HG03139 (cell line): Measurements from ENCODE around the gene CLUH.

Source experiments
- ATAC-seq: cut with Tn5 transposase; IDR thresholded peaks from one replicate; pipeline ENCODE4 v1.9.1; 2021; ENCODE audit not compliant: unreplicated experiment

Gene CLUH

DNA sequence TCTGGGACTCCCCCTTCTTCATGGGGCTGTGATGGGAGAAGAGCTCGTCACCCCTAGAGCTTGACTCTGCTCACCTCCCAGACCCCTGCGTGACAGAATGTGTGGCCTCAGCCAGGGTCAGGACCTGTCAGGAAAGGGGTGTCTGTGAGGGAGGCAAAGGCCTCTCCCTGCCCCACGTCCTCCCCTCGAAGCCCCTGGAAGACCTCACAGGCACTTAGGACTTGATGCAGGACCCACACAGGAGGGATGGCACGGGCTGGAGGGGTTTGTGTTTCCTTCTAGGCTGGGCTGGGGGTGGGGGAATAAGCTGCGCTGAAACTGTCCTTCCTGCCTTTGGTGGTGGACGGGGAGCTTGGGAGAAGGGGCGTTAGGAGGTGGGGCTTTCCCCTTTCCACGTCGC is 11.0 kb upstream of the CLUH start:
- no peak for ATAC-seq

DNA sequence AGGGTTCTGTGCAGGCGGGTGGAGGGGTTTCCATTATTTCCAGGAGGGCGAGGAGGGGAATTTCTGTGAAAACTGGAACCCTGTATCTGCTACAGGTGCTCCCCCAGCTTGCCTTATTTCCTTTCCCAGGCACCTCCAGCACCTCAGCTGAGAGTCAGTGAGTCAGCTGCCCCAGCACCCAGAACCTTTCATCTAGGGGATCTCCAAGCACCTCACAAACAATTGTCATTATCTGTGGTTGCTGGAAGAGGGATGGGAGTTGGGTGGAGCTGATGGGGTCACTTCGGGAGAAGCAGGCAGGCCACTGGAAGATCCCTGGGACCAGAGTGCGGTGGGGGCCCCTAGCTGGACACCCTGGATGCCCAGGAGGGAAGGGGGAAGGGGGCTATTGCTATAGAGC is 10.0 kb upstream of the CLUH start:
- no peak for ATAC-seq

DNA sequence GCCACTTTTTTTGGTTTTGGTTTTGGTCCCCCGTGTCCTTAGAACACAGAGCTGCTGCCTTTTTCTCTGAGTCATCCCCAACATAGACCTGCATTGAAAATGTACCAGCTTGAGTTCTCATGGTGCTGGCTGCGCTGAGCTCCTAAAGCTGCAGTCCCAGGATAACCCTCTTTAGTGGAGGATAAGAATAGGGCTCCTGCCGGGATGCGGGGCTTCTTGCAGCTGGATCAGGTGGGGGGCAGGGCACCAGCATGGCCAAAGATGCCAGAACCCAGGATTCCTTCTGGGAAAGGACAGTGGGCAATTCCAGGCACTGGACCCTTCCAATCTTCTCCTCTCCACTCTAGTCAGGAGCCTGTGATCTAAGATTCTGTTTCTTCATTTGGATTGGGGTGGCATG is 8.3 kb upstream of the CLUH start:
- ATAC-seq, result no peak

DNA sequence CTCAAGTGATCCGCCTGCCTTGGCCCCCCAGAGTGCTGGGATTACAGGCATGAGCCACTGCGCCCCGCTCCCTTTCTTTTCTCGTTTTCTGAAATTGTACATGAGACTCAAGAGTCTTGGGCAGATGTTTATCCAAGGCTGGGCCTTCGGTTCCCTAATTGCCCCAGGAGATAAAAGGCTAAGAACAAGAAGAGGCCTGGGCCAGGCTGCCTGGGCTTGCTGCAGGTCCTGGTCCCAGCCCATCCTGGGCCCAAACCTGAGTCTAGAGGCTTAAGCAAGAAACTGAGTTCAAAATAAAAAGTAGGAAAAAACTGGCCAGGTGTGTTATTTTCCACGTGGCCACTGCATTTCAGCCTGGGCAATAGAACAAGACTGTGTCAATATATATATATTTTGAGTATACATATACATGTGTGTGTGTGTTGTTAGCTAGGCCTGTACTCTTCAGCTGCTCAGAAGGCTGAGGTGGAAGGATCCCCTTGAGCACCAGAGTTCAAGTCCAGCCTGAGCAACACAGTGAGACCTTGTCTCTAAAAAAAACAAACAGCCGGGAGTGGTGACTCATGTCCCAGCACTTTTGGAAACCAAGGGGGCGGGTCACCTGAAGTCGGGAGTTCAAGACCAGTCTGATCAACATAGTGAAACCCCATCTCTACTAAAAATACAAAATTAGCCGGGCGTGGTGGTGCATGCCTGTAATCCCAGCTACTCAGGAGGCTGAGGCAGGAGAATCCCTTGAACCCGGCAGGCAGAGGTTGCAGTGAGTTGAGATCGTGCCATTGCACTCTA is 6.8 kb upstream of the CLUH start:
- no peak for ATAC-seq

DNA sequence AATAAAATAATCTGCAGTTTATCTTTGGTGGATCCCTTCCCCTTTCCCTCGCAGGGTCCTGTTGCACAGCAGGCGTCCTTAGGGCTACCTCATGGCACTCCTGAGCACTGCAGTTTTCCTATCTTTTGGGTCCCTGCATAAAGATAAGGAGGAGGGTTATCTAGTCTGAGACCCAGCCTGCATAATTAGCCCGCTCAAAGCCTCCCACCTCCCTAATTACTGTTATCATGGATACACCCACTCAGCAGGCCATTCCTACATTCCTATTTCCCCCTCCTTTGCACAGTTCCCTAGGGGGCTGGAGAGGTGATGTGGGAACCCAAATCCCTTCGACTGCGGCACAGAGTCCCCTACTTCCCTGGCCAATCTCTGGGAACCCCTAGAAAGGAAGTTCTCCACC is 5.1 kb upstream of the CLUH start:
- ATAC-seq, result no peak

DNA sequence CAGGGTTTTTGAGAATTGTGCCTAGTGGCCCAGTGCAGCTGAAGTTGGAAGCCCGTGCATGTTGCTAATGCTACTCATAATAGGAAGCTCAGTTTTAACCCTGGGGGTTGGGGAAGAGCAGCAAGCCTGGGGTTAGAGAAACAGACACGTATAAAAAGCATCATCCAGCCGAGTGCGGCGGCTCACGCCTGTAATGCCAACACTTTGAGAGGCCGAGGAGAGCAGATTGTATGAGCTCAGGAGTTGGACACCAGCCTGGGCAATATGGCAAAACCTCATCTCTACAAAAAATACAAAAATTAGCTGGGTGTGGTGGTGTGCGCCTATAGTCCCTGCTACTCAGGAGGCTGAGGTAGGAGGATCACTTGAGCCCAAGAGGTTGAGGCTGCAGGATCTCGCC is 2.3 kb upstream of the CLUH start:
- ATAC-seq, result no peak

DNA sequence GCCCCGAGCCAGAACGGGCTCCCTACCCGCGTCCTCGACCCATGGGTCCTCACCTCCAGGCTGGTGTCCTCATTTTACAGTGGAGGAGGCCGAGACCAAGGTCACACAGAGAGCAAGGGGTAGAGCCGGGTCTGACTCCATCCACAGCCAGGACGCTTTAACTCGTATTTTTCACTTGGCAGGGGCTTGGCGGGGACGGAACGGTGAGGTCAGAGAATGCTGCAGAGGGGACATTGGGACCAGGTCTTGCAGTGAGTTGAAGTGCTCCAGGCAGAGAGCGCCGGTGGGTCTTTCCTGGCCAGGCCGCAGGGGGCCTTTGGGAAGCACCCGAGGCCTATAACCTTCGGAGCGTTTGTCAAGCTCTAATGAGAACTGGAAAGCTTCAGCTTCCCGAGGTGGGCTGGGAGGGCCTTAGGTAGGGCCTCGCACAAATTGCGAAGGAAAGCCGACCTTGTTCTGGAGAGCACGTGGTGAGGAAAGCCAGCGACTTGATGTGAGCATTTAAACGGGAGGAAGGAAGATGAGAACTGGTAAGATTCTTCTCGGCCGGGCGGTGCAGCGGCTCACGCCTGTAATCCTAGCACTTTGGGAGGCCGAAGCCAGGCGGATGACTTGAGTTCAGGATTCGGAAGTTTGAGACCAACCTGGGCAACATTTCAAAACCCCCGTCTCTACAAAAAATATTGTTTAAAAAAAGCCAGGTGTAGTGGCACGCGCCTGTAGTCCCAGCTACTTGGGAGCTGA is 908 bp upstream of the CLUH start:
- ATAC-seq, result no peak

DNA sequence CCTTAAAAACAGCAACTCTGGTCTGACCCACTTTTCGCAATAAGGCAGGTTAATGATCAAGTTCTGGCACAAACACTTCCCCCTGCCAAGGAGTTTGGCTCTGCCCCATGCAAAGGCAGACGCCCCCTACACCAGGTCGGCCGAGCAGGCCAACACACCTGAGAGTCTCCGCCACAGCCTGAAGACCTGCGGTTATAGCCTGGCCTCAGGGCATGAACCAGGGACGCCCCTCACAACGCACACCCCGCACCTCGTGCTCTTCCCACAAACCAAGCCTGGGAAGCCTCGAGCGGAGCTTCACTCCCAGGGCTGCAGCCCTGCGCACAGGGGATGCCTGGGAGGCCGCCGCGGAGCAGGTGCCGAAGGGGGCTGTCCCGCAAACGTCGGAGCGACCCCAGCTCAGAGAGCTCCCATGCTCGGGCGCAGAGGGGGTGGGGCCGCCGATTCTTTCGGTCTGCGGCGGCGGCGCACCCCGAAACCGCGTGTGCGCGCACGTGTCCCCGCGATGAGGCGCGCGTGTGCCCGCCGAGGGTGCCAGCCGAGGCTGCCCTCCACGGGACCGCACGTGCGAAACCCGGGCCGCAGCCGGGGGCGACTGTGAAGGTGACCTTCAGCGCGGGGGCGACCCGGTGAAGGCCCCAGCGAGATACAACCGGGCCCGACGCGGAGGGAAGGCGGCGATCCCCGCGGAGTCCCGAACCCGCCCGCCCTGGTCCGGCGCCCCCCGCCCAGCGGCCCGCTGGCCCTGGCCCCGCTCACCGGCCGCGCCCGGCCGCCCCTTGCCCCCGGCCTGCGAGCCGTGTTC is 559 bp downstream of the CLUH start:
- peak; percentile 16 for ATAC-seq

DNA sequence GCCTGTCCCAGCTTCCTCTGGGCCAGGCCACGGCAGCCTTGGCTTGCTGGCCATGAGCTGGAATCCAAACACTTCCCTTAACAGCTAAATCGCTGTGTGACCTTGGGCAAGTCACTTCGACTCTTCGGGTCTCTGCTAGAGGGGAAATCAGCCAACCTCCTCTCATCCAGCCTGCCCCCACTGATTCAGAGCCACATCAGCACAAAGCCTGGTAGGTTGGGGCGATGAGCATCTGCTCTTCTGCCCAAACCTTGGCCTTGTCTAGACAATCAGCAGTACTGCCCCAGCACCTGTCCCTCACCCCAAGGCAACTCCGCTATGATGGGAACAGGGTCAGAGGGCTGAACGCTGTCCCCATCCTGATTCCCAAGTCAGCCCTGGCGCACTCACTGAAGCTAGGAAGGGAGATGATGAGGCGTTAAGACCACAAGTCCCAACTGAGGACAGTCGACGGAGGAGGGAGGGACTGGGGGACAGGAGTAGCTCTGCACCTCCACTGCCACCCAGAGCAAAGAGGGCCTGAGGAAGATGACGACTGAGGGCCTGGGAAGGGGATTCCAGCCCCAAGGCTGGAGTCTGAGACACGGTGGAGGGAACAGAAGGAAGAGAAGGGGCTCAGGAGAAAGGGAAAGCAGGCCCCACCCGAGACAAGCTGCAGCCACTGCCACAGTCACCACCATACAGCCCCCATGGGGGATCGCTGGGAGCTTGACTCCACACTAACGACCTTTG is 1.3 kb downstream of the CLUH start:
- no peak for ATAC-seq

DNA sequence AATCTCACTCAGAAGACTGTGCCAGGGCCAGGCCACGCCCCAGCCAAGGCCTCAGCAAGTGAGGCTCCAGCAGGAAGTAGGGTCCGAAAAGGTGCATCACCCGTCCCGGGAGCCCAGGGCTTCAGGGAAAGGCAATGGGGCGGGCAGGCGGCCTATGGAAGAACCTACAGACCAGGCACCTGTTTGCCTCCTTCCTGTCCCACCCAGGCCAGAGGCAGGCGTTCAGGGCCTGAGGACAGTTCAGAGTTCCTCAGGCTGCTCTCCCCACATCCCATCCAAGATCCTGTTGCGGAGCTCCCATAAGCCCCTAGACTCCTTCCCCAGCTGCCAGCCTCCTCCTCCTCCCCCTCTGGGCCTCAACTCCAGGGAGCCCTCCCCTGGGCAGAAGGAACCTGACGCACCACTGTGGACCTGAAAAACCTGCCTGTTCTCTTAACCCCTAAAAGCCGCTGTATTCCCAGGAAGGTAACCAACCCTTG is 2.3 kb downstream of the CLUH start:
- ATAC-seq, result no peak

DNA sequence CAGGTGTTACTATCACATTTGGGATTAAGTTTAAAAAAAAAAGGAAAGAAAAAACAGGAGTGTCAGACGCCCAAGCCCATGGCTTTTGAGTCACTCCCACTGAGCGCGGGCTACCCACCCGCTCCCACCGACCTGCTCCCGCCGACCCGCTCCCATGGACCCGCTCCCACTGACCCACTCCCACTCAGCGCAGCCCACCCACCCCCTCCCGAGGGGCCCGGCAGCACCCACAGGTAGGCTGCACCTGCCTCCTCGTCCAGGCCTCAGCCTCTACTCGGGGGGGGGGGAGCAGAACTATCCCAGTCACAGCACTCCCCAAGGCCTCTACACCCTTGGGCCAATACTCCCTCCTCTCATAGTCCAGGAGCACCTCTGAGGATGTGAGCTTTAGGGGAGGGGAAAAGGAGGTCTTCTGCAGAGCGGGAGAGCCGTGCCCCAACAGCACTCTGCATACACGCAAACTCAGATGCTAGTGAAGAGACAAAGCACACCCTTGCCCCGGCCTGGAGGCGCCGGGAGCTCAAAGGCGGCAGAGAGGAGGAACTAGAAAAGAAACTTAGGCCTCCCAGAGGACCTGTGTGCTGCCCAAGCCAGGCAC is 2.9 kb downstream of the CLUH start:
- no peak for ATAC-seq

DNA sequence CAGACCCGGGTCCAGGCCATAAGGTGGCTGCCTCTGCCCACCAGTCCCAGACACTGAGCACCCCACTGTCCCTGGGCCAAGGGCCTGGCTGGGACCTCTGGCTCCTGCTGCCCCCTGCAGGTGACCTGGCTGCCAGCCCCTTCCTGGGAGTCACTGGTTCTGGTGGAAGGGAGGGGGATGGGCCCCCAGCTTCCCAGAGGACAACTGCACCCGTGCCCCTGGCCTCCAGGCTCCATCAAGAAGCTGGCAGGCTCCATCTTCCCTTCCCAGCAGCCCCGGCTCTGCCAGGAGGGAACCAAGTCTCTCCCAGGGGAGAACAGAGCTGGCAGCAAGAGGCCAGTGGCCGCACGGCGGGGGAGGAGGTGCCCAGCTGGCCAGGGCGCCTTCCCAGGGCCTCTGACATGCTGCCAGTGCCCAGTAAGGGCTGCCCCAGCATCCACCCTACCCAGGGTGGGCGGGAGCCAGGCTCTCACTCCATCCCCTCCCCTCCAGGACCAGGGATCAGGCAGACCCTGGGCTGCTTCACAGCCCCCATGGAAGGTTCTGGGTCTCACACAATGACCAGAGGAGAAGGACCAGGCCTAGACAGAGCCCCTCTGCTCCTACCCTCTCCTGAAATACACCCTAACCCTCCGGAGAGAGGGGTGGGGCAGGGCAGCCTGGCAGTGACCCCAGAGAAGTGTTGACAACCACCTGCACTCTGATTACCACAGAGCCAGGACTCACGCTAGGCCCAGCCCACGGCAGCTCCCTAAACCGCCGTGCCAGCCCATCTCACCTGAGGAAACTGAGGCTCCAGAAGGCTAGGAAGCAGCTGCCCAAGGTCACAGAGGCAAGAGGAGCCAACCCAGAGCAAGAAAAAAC is 3.6 kb downstream of the CLUH start:
- no peak for ATAC-seq

DNA sequence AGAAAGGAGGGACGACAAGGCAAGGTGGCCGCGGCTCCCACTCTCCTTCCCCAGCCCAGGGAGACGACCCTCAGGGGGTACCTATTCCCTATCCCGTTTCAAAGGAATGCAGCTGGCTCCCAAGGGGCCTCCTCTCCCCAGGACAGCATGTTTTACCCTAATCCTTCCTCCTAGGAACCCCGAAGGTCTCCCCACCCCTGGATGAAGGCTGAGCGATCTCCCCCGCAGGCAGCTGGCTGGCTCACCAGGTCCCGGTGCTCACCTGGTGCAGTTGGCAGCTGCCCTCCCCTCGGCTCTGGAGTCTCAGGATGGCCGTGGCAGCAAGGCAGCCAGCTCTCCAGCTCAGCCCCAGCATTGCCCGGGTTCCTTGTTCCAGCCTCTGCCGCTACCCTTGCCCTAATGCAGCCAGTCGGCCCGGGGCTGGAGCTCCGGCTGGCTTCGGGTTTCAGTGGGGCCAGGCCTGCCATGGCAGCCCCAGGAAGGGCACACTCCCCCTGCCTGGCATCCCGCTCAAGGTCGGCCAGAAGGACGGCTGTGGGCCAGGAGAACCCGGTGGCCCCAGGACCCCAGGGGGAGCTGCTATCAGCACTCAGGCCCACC is 4.6 kb downstream of the CLUH start:
- no peak for ATAC-seq

DNA sequence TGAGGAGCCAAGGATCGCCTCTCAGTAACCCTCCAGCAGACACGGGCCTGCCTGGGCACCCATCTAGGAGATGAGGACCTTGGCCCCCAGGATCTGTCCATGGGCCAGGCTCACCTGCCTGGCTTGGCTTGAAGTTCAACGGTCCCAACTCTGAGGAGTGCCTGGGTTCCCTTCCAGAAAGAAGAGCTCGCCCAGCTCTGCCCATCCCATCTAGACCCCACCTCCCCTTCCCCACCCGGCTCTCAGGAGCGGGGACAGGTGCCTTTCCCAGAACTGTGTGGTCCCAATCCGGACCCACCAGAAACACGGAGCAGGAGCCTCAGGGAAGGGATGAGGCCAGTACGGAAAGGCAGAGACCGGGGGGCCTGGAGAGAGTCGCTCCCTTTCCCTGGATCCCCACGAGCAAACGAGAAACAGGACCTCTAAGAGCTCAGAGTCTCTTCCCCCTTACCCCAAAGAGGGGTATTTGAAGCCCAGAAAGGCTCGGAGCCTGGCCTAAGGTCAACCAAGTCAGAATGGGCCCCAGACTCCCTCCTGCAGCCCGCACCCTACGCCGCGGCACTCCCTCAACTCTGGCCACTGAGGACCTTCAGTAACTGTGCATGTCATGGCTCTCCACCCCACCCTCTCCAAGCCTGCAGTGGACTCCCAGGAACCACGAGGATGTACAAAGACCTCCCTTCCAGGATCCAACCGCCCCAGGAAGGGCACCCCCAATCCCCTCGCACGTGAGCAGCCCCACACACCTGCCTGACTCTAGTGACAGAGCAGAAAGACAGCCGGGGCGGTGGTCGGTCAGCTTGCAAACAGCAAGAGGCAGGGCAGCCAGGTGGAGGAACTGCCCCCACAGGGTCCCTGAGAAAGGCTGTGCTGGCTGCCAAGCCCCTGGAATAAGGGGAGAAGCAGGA is 5.4 kb downstream of the CLUH start:
- ATAC-seq, result no peak

DNA sequence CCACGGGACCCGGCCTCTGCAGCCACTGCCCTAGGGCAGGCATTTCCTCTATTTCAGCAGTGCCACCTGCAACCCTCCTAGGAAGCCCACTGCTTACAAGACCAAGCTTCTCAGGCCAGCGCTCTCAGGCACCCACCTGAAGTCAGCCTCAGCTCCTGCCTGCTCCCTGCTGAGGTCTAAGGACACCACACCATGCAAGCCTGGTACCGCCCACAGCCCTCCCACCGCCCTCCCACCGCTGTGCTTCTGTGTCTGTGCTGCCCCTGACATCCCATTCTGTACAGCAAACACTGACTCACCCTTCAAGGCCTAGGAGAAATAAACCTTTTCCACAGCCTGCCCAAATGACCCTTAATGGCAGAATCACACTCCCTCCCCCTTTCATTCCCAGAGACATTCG is 6.3 kb downstream of the CLUH start:
- ATAC-seq, result no peak

DNA sequence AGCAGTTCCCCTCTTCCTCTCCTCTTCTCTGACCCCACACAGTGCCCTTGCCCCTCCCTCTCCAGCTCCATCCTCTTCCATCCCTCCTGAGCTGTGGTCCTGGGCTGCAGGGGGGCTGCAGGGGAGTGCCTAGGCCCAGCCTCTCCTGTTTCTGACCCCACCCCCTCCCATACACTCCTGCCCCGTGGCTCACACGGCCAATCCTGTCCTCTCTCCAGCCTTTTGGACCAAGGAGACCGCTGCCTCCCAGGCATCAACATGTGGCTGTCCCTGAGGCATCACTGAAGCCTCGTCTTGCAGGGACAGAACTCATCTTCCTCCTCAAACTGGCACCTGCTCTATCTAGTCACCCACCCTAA is 6.7 kb downstream of the CLUH start:
- no peak for ATAC-seq

DNA sequence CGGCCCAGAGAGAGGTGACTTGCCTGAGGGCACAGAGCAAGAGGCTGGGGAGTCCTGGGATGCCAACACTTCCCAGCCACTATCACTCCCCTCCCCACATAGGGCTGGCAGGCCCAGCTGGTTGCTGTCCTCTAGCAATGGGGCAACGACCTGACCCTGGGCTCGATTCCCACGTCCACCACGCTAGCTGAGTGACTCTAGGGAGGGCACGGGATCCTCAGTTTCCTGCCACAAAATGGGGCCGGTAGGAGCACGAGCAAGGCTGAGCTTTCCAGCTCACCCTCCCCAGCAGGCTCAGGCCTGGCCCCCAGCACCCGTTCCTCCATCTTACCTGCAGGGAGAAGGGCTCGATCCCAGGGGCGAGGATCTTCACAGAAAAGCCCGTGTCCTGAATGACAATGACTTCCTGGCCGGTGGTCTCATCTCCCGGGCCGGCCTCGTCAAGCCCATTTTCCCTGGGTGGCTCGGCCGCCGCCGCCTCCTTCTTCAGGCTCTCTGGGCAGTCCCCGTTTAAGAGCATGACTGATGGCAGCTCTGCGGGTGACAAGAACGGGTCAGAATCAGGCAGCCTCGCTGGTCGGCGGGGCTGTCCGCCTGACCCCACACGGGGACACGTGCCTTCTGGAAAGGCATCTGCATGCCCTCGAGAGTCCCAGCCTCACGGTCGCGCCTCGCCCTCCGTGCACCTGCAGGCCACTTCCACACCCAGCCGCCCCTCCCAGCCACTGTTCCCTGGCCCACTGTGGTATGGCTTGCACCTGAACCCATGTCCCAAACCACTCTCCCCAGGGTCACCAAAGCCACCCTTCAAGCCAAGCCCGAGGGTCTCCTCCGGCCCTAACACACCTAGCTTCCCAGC is 7.3 kb downstream of the CLUH start:
- no peak for ATAC-seq
